Parathyroid adenoma (tissue), 2 donors: ENCODE measurements around the gene NACC1.

Experiments
- H2AFZ ChIP-seq: fragments of 300-600 bp; sonication (generic); one replicate; pipeline ENCODE4 v1.7.0; 2017; ENCODE audit warnings: antibody characterized with exemption, mild to moderate bottlenecking
- H3K27ac ChIP-seq: fragments of 300-600 bp; sonication (generic); one replicate; pipeline ENCODE4 v1.7.0; 2017
- H3K27me3 ChIP-seq: fragments of 300-600 bp; sonication (generic); one replicate; pipeline ENCODE4 v1.7.0; 2017; ENCODE audit warnings: low read length; ENCODE audit not compliant: control insufficient read depth, insufficient read depth
- H3K36me3 ChIP-seq: fragments of 300-600 bp; sonication (generic); one replicate; pipeline ENCODE4 v1.7.0; 2017; ENCODE audit warnings: low read length; ENCODE audit not compliant: control insufficient read depth, insufficient read depth
- H3K4me1 ChIP-seq: fragments of 300-600 bp; sonication (generic); one replicate; pipeline ENCODE4 v1.7.0; 2017; ENCODE audit warnings: control low read depth
- H3K4me2 ChIP-seq: fragments of 300-600 bp; sonication (generic); one replicate; pipeline ENCODE4 v1.7.0; 2017; ENCODE audit warnings: low read length
- H3K4me3 ChIP-seq: fragments of 300-600 bp; sonication (generic); one replicate; pipeline ENCODE4 v1.7.0; 2017; ENCODE audit warnings: low read depth, low read length
- H3K79me2 ChIP-seq: fragments of 300-600 bp; sonication (generic); one replicate; pipeline ENCODE4 v1.7.0; 2017; ENCODE audit warnings: control low read depth
- H3K9ac ChIP-seq: fragments of 300-600 bp; sonication (generic); one replicate; pipeline ENCODE4 v1.7.0; 2017; ENCODE audit warnings: mild to moderate bottlenecking
- H3K9me3 ChIP-seq: fragments of 300-600 bp; sonication (generic); one replicate; pipeline ENCODE4 v1.7.0; 2017; ENCODE audit warnings: low read length; ENCODE audit not compliant: control insufficient read depth
- CTCF ChIP-seq: fragments of 300-600 bp; sonication (generic); IDR thresholded peaks from one replicate; pipeline ENCODE4 v1.7.0; 2017; ENCODE audit warnings: antibody characterized with exemption, mild to moderate bottlenecking
- donor health status: primary hyperparathyroidism.

The NACC1 gene

GRCh38 chr19:13095934-13096927, 21.8 kb upstream of the NACC1 start:
- no peaks in the 10 kb centered on the region for H3K9me3 ChIP-seq
- no peak for TF ChIP-seq CTCF
- no peaks in the 10 kb centered on the region for H3K27me3 ChIP-seq
- no peak overlapping the region for H3K27ac ChIP-seq
- no peaks in the 10 kb centered on the region for H3K79me2 ChIP-seq
- H3K4me3 ChIP-seq: no peak overlapping the region
- H3K36me3 ChIP-seq: no peaks in the 10 kb centered on the region
- no peaks in the 10 kb centered on the region for H3K4me1 ChIP-seq
- no peak overlapping the region for H3K4me2 ChIP-seq
- H3K9ac ChIP-seq: no peak overlapping the region
- H2AFZ ChIP-seq: no peak overlapping the region

GRCh38 chr19:13097033-13097462, 21.0 kb upstream of the NACC1 start:
- Histone ChIP-seq H3K79me2 (no peaks in the 10 kb centered on the region), H3K27ac (no peak overlapping the region), H3K9ac (no peak overlapping the region), H3K4me1 (no peaks in the 10 kb centered on the region), H3K9me3 (no peaks in the 10 kb centered on the region), H3K27me3 (no peaks in the 10 kb centered on the region), H2AFZ (no peak overlapping the region), H3K4me3 (no peak overlapping the region), H3K36me3 (no peaks in the 10 kb centered on the region), H3K4me2 (no peak overlapping the region)
- no peak for TF ChIP-seq CTCF

GRCh38 chr19:13097463-13098258, 20.4 kb upstream of the NACC1 start:
- H3K36me3 ChIP-seq: no peaks in the 10 kb centered on the region
- H2AFZ ChIP-seq: no peak overlapping the region
- no peak for TF ChIP-seq CTCF
- H3K79me2 ChIP-seq: no peaks in the 10 kb centered on the region
- H3K27me3 ChIP-seq: no peaks in the 10 kb centered on the region
- H3K9me3 ChIP-seq: no peaks in the 10 kb centered on the region
- no peak overlapping the region for H3K4me3 ChIP-seq
- peak overlapping the region; percentile 22 for H3K4me2 ChIP-seq
- H3K4me1 ChIP-seq: peaks cover 4% of the 10 kb centered on the region
- H3K27ac ChIP-seq: no peak overlapping the region
- no peak overlapping the region for H3K9ac ChIP-seq

- Histone ChIP-seq H3K27me3 (no peaks in the 10 kb centered on the region), H3K4me1 (peaks cover 9% of the 10 kb centered on the region), H3K36me3 (no peaks in the 10 kb centered on the region), H3K27ac (peak overlapping the region; percentile 19), H2AFZ (no peak overlapping the region), H3K9ac (no peak overlapping the region), H3K4me3 (no peak overlapping the region), H3K79me2 (no peaks in the 10 kb centered on the region), H3K9me3 (no peaks in the 10 kb centered on the region), H3K4me2 (peak overlapping the region; percentile 0)
- no peak for TF ChIP-seq CTCF
Measured at GRCh38 chr19:13098277-13099072, 19.6 kb upstream of the NACC1 start.
